Posterior cingulate gyrus (tissue), 11 donors: ENCODE data around the gene ZCCHC14.
"Not testable (repeated sequence)": the region's sequence is repeated elsewhere in the genome, so short reads cannot be mapped to it uniquely, and the experiment has no call there.

Source experiments
- DNase-seq, 10 donors: peaks; one replicate each; pipeline versions ENCODE4 v3.0.0 to v3.0.0-alpha.2; 2020 to 2021; ENCODE audit warnings: mixed read lengths in 3 of 10
- intact Hi-C: fragments of 100-400 bp; cut with DNase I; formaldehyde crosslinking; loops from one replicate; pipeline ENCODE4 v1.15.1; 2023

ZCCHC14 gene

DNA sequence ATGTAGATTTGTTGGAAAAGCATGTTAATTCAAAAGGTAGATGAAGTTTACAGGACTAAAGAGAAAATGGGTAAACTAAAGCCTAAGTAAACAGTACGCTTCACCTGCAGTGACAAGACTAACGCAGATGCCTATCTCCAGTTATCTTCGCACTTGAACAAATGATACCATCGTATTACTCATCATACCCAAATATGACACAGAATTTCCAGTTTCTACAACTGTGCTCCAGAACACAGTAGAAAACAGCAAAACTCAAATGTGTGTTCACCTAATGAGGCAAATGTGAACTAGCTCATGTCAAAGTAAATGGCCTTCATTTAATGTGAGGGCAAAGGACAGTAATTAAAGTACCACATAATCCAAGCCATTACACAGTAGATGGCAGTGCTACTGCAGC is 7.0 kb downstream of the ZCCHC14 start:
- DNase-seq, intact Hi-C loops: not testable (repeated sequence)

DNA sequence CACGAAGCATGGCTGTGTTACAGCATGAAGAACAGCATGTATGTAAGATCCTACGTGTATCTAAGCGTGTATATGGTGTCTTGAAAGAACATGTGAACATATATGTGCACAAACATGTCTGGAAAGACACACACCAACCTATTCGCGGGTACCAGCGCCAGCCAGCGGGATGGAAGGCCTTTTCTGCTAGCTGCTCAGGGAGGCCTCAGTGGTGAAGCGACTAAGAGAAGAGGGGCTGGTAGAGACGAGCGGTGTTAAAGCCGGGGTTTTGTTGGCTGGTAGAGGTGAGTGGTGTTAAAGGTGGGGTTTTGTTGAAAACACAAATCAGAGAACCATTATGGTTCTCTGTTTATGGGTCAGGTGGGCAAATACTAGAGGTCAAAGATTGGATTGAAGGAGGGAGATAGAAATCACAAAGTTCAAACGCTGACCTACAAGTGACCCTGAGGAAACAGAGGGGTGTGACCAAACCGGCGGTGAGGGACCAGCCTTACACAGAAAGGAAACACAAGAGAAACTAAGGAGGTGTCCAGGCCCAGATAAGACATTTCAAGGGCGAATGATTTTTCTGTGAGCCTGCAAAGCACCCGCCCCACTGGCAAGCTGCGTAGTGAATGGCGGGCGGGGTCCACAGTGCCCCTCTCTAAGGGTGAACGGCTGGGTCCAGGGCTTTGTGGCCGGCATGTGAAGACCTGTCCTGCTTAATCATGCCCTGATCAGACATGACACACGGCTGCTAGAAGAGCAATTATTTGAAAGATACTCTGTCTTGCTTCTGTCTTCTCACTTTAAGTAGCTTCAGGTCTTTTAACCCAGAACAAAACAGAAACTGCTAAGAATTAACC is 8.1 kb downstream of the ZCCHC14 start:
- intact Hi-C loops: no loop called here
- peak in 1 of 10 donors; percentile 49 for DNase-seq

DNA sequence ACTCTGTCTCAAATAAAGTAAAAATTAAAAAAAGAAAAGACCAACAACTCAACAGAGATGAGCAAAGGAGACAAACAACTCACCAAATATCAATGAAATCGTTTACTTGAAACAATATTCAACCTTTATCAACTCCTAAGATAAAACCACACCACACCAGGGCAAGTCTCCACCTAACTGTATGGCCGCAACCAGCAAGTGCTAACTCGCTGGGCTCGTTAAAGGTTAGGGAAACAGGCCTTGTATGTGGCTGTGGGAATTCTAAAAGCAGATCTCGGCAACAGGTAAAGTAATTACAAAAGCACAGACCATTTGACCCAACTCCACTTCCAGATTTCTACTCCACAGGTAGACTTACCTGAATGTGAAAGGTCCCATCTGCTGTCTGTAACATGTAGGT is 9.3 kb downstream of the ZCCHC14 start:
- DNase-seq: no peak
- intact Hi-C loops: no loop called here

DNA sequence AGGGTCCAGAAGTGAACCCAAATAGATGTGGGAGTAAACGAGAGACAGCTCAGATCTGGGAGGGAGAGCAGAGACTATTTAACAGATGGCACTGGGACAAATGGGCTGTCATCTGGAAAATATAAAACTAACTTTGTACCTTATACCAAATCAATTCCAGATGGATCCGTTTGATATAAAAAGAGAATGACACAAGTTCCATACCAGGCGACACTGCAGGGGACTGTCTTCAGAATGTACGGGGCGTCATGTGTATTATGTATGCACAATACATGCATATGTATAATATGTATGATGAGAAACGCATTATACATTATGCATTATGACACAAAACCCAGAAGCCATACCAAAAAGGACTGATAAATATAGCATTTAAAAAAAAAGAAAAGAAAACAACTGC is 10.2 kb downstream of the ZCCHC14 start:
- intact Hi-C loops, DNase-seq: not testable (repeated sequence)

DNA sequence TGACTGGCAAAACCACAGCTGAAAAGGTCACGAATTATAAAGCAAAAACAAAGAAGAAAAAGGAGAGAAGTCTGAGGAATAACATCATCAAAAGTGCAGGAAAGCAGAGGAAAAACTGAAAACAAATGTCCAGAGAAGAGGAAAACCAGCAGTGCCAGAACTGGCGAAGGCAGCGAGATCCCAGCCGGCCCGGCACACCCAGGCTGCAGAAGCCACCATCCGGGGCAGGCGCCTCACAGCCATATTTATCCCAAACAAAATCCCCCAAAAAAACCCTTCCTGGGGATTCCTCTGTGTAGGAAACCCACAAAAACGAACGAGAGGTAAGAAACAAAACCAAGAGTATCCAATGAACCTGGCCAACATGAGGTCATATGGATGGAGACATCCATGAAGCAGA is 10.6 kb downstream of the ZCCHC14 start:
- intact Hi-C loops: no loop called here
- DNase-seq: no peak

DNA sequence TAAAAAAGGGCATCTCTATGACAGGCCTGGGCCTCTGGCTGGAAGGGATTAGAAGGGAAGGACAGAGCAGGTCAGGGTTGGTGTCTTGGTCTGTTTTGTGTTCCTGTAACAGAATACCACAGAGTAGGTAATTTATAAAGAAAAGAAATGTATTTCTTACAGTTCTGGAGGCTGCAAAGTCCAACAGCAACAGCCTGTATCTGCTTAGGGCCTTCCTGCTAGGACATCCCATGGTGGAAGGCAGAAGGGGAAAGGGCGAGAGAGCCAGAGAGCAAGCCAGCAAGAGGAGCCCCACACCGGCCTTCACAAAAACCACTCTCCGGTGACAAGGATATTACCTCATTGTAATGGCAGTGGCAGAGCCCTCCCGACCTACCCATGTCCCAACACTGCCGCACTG is 11.1 kb downstream of the ZCCHC14 start:
- intact Hi-C loops, DNase-seq: not testable (repeated sequence)

DNA sequence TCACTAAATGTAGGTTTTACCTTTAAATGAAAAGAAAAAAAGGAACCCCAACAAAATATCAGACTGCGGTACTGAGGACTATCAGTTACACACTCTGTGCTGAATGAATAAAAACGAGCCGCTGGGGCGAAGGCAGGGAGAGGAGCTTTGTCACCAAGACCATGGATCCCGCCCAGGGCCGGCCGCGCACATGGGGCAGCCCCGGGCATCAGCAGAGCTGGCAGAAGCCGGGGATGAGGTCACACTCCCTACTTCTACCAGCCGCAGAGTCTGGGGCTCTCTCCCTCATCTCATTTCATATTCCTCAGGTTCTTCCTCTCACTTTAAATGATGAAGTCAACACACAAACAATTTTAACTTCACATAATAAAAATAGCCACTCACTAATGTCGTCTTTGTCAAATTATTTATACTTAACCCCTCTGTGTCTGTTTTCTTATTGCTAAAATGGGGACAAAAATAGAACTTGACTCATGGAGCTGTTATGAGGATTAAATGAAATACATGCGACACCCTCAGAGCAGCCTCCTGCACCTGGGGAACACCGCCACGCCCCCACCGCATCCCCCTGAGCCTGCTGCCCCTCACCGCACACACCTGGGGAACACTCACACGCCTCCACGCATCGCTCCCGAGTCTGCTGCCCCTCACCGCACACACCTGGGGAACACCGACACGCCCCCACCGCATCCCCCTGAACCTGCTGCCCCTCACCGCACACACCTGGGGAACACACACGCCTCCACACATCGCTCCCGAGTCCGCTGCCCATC is 15.4 kb downstream of the ZCCHC14 start:
- peak in 9 of 10 donors; percentile 59 to 97 (median 81) for DNase-seq
- intact Hi-C loops: loop anchor here (10.0 kb wide), 1 partner anchor 63 kb away; no protein-coding TSS in a partner anchor

DNA sequence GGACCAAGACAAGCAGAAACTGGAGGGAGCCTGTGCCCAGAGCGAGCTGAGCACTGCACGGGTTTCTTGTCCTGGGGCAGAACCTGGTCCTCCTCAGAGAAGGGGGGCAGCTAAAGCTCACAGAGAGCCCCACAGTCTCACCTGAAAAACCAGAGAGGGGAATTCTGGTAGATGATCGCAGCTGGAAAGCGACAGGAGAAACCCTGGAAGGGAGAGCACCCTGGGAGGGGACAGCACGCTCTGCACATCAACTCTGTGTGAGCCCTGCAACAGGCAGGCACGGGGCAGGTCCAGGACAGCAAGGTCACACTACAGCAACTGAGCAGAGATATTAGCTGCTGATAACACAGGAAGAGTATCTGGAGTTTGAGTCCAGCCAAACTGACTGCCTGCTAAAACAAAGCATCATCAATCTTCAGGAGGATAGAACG is 18.2 kb downstream of the ZCCHC14 start:
- peak in 1 of 10 donors; percentile 59 for DNase-seq
- intact Hi-C loops: loop anchor here (10.0 kb wide), 1 partner anchor 60 kb away; no protein-coding TSS in a partner anchor

DNA sequence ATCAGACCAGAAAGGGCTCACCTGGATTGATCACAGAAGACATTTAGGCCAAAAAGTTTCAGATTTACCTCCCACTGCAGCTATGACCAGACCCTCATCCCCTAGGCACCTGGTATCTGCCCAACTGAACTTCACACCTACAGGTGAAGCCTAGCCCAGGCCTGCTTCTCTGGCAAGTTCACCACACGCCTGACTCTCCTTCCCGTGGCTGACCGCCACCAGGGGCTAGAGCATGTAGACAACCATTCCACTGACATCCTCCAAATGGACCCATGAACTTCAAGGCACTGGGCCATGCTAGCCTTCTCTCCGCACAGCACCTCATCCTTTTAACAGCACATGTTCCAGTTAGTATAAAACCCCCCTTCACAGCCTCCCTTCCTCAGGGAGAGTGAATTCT is 18.8 kb downstream of the ZCCHC14 start:
- intact Hi-C loops: loop anchor here (10.0 kb wide), 1 partner anchor 59 kb away; no protein-coding TSS in a partner anchor

DNA sequence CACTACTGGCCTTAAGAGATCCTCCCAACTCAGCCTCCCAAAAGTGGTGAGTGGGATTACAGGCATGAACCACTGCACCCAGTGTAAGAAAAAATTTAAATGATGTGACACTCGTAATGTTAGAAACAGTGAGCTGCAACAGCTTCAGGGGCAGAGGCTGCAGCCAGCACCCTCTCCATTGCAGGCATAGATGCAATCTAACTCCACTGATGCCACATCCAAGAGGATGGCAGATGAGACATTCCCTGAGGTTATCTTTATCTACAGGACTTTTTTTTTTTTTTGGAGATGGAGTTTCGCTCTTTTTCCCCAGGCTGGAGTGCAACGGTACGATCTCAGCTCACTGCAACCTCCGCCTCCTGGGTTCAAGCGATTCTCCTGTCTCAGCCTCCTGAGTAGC is 19.9 kb downstream of the ZCCHC14 start:
- no peak for DNase-seq
- intact Hi-C loops: loop anchor here (10.0 kb wide), 1 partner anchor 58 kb away; no protein-coding TSS in a partner anchor

More for the DNA sequence above, 18.8 kb downstream of the ZCCHC14 start:
- DNase-seq: no peak

DNA sequence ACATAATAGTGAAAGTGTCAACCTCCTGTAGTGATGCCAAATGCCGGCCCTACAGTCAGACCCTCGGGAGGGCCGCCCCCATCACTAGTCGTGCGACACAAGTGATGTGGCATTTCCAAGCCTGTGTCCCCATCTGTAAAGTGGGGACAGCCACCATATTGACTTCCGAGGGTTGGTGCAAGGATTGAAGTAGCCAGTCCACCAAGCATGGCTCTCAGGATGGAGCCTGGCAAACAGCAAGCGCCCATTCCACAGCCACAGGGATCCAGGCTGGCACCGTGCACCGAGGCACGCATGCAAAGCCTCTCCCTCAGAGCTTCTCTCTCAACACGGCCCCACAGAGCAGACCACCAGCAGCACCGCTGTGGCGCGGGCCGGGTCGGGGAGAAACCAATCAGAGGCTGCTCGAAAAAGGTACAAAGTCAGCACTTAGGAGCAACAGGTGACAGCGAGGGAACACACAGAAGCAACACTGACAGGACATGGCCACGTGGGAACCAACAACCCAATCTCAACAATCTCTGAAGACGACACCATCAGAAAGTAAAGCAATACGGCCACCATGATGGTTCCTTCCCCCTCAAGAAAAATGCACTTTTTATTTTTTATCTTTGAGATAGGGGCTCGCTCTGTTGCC is 20.6 kb downstream of the ZCCHC14 start:
- intact Hi-C loops: loop anchor here (10.0 kb wide), 1 partner anchor 57 kb away; no protein-coding TSS in a partner anchor
- DNase-seq: no peak

DNA sequence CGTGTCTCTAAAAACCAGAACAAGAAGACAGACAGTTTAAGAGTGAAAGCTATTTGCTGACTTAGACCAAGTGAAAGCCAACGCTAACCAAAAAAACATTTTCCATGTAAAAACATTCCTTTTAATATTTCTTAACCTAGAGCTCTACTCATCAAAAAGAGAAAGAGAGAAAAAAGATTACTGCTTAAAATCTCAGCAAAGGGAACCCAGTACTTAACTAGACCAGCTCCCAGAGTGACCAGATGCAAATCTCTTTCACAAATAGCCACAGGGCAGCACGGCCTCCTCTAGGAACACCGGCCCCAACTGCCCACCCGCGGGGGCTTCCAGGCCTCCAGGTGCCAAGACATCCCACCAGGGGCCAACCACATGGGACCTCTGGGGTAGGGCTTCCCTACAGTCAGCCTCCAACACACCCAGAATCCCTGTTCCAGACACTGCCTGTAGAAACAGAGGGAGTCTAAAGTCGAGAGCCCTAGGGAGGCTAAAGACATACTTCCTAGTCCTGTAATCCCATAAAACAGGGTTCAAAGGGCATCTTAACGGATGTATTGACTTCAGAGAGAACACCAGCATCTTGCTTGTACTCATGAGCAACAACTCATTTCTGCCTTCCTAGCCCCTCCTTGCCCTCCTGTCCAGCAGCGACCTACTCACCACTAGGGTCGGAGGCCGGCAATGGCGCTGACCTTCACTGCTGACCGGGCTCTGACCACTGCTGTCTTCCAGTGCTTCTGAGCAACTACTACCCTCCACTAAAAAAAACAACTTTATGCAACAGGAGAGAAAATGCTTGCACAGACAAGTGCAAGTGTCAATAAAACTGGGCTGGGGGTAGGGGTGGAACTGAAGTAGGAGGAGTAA is 21.3 kb downstream of the ZCCHC14 start:
- intact Hi-C loops: loop anchor here (10.0 kb wide), 1 partner anchor 57 kb away; no protein-coding TSS in a partner anchor
- no peak for DNase-seq

DNA sequence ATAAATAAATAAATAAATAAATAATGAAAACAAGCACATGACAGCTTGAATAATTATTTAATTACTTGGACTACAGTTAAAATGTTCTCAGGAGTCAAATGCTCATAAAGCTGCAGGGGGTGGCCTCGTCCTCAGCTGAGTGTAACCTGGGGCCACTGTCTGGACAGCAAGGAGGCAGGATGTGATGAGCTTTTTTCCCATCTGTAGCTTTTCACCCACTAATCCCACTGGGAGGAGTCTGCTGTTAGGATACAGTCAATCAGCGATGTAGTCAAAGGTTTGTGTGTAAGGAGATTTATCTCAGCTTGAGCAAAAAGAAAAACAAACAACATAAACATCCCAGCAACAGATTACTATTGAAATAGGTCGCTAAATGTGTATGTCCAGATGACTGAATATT is 22.5 kb downstream of the ZCCHC14 start:
- intact Hi-C loops: loop anchor here (10.0 kb wide), 1 partner anchor 56 kb away; no protein-coding TSS in a partner anchor
- DNase-seq: no peak

DNA sequence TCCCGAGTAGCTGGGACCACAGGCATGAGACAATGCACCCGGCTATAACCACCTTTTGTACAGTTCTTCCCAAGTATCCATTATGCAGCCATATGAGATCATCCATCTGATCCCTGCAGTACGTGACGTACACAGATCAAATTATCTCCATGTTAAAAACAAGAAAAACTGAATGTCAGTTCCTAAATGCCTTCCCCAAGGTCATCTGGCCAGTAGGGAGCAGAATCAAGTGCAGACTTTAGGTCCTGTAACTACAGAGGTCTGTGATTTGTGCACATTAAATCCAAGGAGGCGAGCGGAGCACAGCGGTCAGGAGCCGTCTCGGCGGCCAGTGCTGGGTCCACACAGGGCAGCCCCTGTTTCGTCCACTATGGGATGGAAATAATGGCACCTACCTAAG is 23.7 kb downstream of the ZCCHC14 start:
- intact Hi-C loops: no loop called here
- DNase-seq: no peak

DNA sequence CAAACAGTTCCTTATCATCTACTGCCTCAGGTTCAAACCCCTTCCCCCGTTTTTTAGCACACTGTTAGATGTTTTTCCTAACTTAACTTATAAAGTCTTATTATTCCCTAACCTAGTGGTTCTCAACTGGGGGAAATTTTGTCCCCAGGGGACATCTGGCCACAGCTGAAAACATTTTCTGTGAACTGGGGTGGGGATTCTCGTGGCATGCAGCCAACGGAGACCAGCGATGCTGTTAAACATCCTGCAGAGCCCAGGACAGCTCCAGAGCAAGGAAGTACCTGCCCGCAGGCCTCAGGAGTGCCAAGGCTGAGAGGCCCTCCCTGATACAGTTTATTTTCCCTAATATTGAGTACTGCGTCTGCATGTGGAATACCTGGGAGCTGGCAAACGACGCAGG is 24.3 kb downstream of the ZCCHC14 start:
- intact Hi-C loops: no loop called here
- no peak for DNase-seq

DNA sequence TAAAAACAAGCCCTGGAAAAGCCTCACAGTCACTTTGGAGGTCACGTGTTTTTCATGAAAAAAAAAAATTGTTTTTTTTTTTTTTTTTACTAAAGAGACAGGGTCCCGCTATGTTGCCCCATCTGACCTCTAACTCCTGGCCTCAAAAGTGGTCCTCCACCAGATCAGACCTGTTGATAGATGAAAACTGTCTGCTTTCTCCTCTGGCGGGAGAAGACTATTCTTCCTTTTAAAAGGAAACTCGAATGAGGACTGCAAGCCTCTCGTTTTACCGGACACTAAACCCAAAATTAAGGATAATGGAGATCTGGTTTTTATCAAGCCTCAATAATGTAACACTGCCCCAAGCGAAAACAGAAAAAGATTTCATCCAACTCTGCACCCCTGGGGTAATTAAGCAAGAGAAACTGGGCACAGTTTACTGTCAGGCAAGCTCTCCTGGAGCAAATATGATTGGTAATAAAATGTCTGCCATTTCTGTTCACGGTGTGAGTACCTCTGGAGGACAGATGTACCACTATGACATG is 25.8 kb downstream of the ZCCHC14 start:
- intact Hi-C loops: no loop called here
- DNase-seq: no peak

DNA sequence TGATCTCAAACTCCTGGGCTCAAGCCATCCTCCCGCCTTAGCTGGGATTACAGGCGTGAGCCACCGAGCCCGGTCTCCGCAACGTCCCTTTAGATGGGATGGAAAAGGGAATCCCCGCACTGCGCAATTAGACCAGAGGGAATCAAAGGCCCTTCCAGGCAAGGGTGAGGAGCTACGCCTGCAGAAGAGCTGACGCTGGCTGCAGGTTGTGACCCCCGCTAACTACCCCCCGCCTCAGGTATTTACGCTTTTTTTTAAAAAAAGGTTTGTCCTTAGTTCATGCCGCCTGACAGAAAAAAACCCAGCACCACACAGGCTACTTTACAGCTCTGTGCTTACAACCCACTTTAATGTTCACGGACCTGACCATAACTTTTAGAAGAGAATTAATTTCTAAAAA is 26.9 kb downstream of the ZCCHC14 start:
- intact Hi-C loops: no loop called here
- DNase-seq: no peak

DNA sequence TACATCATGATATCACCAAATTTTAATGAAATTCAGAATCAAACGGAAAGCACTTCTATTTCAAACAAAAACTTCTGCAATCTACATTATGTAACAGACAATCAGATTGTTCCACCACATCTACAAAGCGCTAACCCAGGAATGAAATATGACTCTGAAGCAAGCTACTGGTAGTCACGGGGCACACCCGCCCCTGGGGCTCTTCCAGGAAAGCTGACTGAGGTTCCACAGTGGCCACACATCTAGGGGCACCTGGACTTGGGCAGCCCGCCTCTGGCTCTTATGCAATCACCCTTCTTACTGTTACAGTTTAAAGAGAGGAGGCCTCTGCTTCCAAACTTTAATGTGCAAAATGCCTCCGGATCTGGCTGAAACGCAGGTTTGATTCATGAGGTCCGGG is 27.5 kb downstream of the ZCCHC14 start:
- peak in 3 of 10 donors; percentile 45 to 90 (median 84) for DNase-seq

DNA sequence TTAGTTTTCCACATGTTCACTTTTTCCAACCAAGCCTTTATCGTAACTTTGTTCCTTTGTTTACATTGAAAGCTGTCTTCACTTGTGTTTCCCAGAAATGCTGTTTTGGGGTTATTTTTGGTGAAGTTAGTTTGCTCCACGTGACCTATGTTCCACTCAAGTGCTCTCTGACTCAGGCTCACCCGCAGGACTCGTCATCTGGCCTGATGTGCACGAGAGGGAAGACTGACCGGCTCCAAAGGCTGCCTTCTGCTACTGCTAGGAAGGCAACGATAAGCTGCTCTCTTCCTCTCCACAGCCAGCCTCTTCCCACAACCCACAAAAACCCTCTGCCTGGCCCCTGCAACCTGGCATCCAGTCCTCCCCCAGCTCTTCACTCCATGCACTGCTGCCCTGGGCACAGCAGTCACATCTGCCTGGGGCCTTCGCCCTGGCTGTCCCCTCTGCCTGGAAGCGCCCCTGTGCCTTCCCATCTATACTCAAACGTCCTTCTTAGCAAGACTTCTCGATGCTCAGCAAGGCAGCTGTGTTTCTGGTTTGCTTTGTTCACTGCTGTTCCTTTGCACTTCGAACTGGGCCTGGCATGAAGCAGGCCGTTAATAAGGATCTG is 28.0 kb downstream of the ZCCHC14 start:
- intact Hi-C loops: no loop called here
- DNase-seq: peak in 2 of 10 donors; percentile 38 to 77

More for the DNA sequence above, 27.5 kb downstream of the ZCCHC14 start:
- intact Hi-C loops: no loop called here
